ENCODE measurements around the gene MAPK14. TPM values are rescaled to one million over a fixed set of nuclear protein-coding genes. Genes with fewer than 3 reads are reported as not detected.
A peak's percentile ranks its signal among the peaks of the same experiment; 100 is the strongest.

Gene MAPK14
- total and polyA plus RNA-seq, 9 of the 15 experiments (the other 6 are each of a cell fraction or from before 2014, with no cell fraction given): 8.8 to 62.7 (median 35.5) TPM

DNA sequence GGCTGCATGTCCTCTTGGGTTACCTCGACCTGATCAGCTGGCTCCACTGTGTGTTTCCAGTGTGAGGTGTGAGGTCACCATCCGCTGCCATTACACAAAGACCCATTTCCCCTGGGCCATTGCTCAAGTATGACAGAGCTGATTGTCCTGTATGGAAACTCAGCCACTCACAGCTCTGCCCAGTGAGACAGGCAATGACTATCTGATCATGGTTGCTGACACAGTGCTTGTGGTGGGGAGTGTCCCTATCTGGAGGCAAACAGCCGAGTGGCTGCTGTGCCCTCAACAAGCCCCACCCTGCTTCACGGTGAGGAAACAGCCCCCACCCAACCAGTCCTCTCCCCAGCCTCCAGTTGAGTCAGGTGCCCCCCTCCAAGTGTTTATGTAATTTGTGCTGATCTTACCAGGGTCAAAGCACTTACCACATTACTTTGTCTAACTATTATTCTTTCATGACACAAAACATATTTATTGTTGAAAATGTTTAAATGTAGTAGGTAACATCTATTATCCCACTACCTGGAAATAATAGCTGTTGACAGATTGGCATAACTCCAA is 91.0 kb downstream of the MAPK14 start (continued):
- TF ChIP-seq HNRNPLL (IDR thresholded peaks at IDR 0.05; ENCODE audit: low read depth, low read length, poor library complexity, severe bottlenecking): no peak
- TF ChIP-seq ZSCAN29 (IDR thresholded peaks at IDR 0.05): no peak
- peak; percentile 26 for TF ChIP-seq SMARCB1 (IDR thresholded peaks at IDR 0.05; ENCODE audit: insufficient read length, low read depth)
- TF ChIP-seq RBBP5 (IDR thresholded peaks at IDR 0.05; ENCODE audit: borderline replicate concordance, insufficient read depth, low read length, poor library complexity, severe bottlenecking): peak; percentile 33
- TF ChIP-seq, protein P1, sequence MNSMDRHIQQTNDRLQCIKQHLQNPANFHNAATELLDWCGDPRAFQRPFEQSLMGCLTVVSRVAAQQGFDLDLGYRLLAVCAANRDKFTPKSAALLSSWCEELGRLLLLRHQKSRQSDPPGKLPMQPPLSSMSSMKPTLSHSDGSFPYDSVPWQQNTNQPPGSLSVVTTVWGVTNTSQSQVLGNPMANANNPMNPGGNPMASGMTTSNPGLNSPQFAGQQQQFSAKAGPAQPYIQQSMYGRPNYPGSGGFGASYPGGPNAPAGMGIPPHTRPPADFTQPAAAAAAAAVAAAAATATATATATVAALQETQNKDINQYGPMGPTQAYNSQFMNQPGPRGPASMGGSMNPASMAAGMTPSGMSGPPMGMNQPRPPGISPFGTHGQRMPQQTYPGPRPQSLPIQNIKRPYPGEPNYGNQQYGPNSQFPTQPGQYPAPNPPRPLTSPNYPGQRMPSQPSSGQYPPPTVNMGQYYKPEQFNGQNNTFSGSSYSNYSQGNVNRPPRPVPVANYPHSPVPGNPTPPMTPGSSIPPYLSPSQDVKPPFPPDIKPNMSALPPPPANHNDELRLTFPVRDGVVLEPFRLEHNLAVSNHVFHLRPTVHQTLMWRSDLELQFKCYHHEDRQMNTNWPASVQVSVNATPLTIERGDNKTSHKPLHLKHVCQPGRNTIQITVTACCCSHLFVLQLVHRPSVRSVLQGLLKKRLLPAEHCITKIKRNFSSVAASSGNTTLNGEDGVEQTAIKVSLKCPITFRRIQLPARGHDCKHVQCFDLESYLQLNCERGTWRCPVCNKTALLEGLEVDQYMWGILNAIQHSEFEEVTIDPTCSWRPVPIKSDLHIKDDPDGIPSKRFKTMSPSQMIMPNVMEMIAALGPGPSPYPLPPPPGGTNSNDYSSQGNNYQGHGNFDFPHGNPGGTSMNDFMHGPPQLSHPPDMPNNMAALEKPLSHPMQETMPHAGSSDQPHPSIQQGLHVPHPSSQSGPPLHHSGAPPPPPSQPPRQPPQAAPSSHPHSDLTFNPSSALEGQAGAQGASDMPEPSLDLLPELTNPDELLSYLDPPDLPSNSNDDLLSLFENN (IDR thresholded peaks at IDR 0.05; ENCODE audit: low read depth in 2 of 2, low read length in 2 of 2): peak in 1 of 2 experiments; percentile 85; a peak in 2 of 4 replicates
- TF ChIP-seq PHTF2 (CRISPR knock-in tag; IDR thresholded peaks at IDR 0.05): no peak
- no peak for TF ChIP-seq KAT2B (IDR thresholded peaks at IDR 0.05; ENCODE audit: low read depth, low read length)
- TF ChIP-seq WHSC1 (IDR thresholded peaks at IDR 0.05; ENCODE audit: low read length): no peak
- peak; percentile 95 for TF ChIP-seq TCF3 (CRISPR knock-in tag; IDR thresholded peaks at IDR 0.05)
- peak; percentile 82 for TF ChIP-seq SMARCC2 (IDR thresholded peaks at IDR 0.05; ENCODE audit: low read depth)
- peak; percentile 97 for TF ChIP-seq MTA3 (IDR thresholded peaks at IDR 0.05; ENCODE audit: borderline replicate concordance)
- TF ChIP-seq ZNF24 (IDR thresholded peaks at IDR 0.05): peak; percentile 21; the same call in 1 of the 2 replicates
- no peak for TF ChIP-seq SRSF1 (IDR thresholded peaks at IDR 0.05; ENCODE audit: low read depth, low read length)
- TF ChIP-seq, protein P2, sequence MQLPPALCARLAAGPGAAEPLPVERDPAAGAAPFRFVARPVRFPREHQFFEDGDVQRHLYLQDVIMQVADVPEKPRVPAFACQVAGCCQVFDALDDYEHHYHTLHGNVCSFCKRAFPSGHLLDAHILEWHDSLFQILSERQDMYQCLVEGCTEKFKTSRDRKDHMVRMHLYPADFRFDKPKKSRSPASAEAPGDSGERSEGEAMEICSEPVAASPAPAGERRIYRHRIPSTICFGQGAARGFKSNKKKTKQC (CRISPR knock-in tag; IDR thresholded peaks at IDR 0.05): peak; percentile 85; the same call in 1 of the 2 replicates
- peak; percentile 43 for TF ChIP-seq ZFP36 (IDR thresholded peaks at IDR 0.05; ENCODE audit: low read depth, low read length, partially characterized antibody)
- peak; percentile 66 for TF ChIP-seq POLR2A (conservative IDR thresholded peaks at IDR 0.05)
- TF ChIP-seq RB1 (IDR thresholded peaks at IDR 0.05; ENCODE audit: low read depth): peak; percentile 49; the same call in 1 of the 2 replicates
- no peak for TF ChIP-seq IRF2 (CRISPR knock-in tag; IDR thresholded peaks at IDR 0.05)
- TF ChIP-seq, protein P3, sequence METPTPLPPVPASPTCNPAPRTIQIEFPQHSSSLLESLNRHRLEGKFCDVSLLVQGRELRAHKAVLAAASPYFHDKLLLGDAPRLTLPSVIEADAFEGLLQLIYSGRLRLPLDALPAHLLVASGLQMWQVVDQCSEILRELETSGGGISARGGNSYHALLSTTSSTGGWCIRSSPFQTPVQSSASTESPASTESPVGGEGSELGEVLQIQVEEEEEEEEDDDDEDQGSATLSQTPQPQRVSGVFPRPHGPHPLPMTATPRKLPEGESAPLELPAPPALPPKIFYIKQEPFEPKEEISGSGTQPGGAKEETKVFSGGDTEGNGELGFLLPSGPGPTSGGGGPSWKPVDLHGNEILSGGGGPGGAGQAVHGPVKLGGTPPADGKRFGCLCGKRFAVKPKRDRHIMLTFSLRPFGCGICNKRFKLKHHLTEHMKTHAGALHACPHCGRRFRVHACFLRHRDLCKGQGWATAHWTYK (CRISPR knock-in tag; IDR thresholded peaks at IDR 0.05): 0 out of 2 replicates have a peak, but pooled peaks have one; percentile 10
- peak; percentile 66 for TF ChIP-seq CCNT2 (IDR thresholded peaks at IDR 0.05; ENCODE audit: borderline replicate concordance, extremely low read depth, insufficient read length, low read depth, low read length)
- TF ChIP-seq PML (IDR thresholded peaks at IDR 0.05; ENCODE audit: low read length): peak; percentile 32; the same call in 1 of the 2 replicates
- TF ChIP-seq GTF2F1 (IDR thresholded peaks at IDR 0.05; ENCODE audit: low read depth, low read length): no peak
- peak in 2 of 3 experiments; percentile 67 to 90 for TF ChIP-seq YY1 (IDR thresholded peaks at IDR 0.05; ENCODE audit: borderline replicate concordance in 1 of 3, control insufficient read depth in 1 of 3, extremely low read depth in 1 of 3, insufficient read depth in 3 of 3, insufficient read length in 1 of 3, insufficient replicate concordance in 2 of 3, low read depth in 1 of 3, low read length in 2 of 3)
- no peak for TF ChIP-seq ZNF175 (CRISPR knock-in tag; IDR thresholded peaks at IDR 0.05; ENCODE audit: low read depth)
